Muscle of leg (tissue), 11 donors: ENCODE measurements around the gene MAP2K1. TPM values are rescaled to one million over a fixed set of nuclear protein-coding genes. Genes with fewer than 3 reads are reported as not detected.
"Not testable (repeated sequence)": the region's sequence is repeated elsewhere in the genome, so short reads cannot be mapped to it uniquely, and the experiment has no call there.

Source experiments
- DNase-seq: peaks from one replicate; pipeline ENCODE4 v3.0.0; 2013
- H3K27ac ChIP-seq: one replicate; pipeline ENCODE4 v1.5.1; 2013; ENCODE audit warnings: mild to moderate bottlenecking, low read length, control low read depth
- H3K27me3 ChIP-seq: one replicate; pipeline ENCODE4 v1.6.1; 2013; ENCODE audit warnings: low read length; ENCODE audit not compliant: control insufficient read depth, insufficient read depth
- H3K36me3 ChIP-seq: one replicate; pipeline ENCODE4 v1.6.1; 2013; ENCODE audit warnings: low read length; ENCODE audit not compliant: control insufficient read depth, insufficient read depth
- H3K4me1 ChIP-seq: one replicate; pipeline ENCODE4 v1.6.1; 2013; ENCODE audit warnings: low read length; ENCODE audit not compliant: control insufficient read depth, insufficient read depth
- H3K4me3 ChIP-seq: one replicate; pipeline ENCODE4 v1.5.1; 2013; ENCODE audit warnings: low read length, control low read depth
- H3K9me3 ChIP-seq: replicated peaks from 2 replicates; pipeline ENCODE4 v1.6.1; 2013; ENCODE audit warnings: low read depth, low read length; ENCODE audit not compliant: control insufficient read depth
- WGBS: methylation state at CpG from one replicate; pipeline ENCODE4 v1.1.5; 2013; ENCODE audit warnings: missing lambda C conversion rate; ENCODE audit not compliant: insufficient coverage; 5-methylcytosine and 5-hydroxymethylcytosine counted together
- polyA plus RNA-seq, 8 donors: library from polyadenylated mRNA; unstranded; fragments of 120-200 nt; gene quantifications; one replicate each; pipeline versions ENCODE4 v1.2.1 to v1.2.3, GENCODE V29; 2013; ENCODE audit warnings: inconsistent platforms in 1 of 8, low replicate concordance in 1 of 8; ENCODE audit not compliant: insufficient read length in 8 of 8, insufficient read depth in 1 of 8
- total RNA-seq: library from RNA; stranded (reverse); fragments of 120-200 nt; gene quantifications from one replicate; pipeline ENCODE4 v1.2.4, GENCODE V29; 2013

Gene MAP2K1
- total and polyA plus RNA-seq, 9 donors: 50.4 to 138 (median 118) TPM

DNA sequence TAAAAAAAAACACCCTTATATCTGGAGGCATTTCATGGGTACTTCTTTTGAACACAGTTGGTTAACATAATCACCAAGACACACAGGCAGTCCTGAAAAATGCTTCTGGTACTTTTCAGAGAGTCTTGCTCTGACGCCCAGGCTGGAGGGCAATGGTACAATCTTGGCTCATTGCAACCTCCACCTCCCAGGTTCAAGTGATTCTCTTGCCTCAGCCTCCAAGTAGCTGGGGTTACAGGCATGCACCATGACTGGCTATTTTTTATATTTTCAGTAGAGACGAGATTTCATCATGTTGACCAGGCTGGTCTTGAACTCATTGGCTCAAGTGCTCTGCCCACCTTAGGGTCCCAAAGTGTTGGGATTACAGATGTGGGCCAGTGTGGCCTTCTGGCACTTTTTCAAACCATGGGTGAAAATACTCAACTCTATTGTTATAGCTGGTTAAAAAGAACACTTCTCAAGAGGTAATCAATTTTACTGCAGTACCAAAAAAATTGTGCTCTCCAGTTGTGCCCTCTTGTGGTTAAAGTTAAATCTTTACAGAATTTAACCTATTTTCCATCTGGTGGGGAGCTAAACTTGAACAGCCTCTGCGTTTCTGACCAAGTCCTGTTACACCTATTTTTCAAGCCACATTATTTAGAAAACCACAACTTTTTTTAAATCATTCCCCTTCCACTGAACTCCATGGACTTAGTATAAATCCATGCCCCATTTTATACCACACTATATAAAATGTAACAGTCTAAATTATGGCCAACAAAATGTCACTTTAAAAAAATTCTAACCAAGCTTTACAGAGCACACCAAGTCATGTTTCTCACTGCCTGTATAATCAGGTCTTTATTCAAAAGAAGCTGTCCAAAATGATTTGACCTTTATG, 112.0 kb downstream of the MAP2K1 start:
- peak; percentile 68 for DNase-seq
- no peaks in the 10 kb centered on the region for H3K9me3 ChIP-seq
- no peak overlapping the region for H3K27ac ChIP-seq
- no peaks in the 10 kb centered on the region for H3K27me3 ChIP-seq
- H3K36me3 ChIP-seq: peaks cover 58% of the 10 kb centered on the region
- 50% methylated on average over 2 of the region's 3 CpGs for WGBS
- no peak overlapping the region for H3K4me3 ChIP-seq
- peaks cover 20% of the 10 kb centered on the region for H3K4me1 ChIP-seq

DNA sequence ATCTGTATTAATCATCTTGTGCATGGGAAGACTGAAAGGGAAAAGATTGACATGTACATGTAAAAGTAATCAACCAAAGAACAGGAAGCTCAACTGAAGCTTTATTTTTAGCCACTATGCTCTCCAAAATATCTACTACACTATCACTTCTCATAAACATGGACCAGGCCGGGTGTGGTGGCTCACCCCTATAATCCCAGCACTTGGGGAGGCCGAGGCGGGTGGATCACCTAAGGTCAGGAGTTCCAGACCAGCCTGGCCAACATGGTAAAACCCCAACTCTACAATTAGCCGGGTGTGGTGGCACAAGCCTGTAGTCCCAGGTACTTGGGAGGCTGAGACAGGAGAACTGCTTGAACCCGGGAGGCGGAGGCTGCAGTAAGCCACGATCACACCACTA, 113.6 kb downstream of the MAP2K1 start:
- not testable (repeated sequence) for H3K27me3 ChIP-seq, DNase-seq, H3K27ac ChIP-seq, H3K9me3 ChIP-seq, H3K4me3 ChIP-seq
- H3K36me3 ChIP-seq: peaks cover 49% of the 10 kb centered on the region
- 88% methylated on average over 3 of the region's 7 CpGs for WGBS
- peaks cover 21% of the 10 kb centered on the region for H3K4me1 ChIP-seq

DNA sequence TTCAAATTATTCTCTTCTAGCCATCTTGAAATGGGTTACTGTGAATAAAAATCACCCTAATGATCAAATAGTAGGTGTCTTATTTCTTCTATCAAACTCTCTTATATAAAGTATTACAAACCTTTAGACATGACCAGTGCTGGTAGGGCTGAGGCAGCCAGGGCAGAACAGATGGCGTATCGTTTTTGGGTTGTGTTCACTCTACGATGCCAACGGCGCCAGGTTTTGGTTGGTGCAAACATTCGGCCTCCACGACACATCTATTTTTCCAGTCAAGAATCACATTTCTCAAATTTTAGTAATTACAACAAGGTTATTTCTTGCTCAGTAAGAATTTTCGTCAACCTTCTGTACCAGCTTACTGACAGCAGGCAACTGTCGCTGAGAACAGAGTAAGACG, 115.8 kb downstream of the MAP2K1 start:
- H3K4me1 ChIP-seq: peaks cover 14% of the 10 kb centered on the region

GRCh38 chr15:66503041-66503648, 116.4 kb downstream of the MAP2K1 start:
- Histone ChIP-seq H3K36me3 (peaks cover 39% of the 10 kb centered on the region), H3K4me3 (peak overlapping the region; percentile 96), H3K4me1 (peaks cover 14% of the 10 kb centered on the region)
- WGBS: 83% methylated on average over 3 of the region's 13 CpGs
- H3K27ac ChIP-seq, H3K27me3 ChIP-seq, DNase-seq, H3K9me3 ChIP-seq: not testable (repeated sequence)

More for the DNA sequence above, 115.8 kb downstream of the MAP2K1 start:
- DNase-seq: no peak
- Histone ChIP-seq H3K27ac (no peak overlapping the region), H3K36me3 (peaks cover 41% of the 10 kb centered on the region), H3K9me3 (no peaks in the 10 kb centered on the region), H3K27me3 (no peaks in the 10 kb centered on the region), H3K4me3 (no peak overlapping the region)
- WGBS: 81% methylated on average over 7 of the region's 10 CpGs

DNA sequence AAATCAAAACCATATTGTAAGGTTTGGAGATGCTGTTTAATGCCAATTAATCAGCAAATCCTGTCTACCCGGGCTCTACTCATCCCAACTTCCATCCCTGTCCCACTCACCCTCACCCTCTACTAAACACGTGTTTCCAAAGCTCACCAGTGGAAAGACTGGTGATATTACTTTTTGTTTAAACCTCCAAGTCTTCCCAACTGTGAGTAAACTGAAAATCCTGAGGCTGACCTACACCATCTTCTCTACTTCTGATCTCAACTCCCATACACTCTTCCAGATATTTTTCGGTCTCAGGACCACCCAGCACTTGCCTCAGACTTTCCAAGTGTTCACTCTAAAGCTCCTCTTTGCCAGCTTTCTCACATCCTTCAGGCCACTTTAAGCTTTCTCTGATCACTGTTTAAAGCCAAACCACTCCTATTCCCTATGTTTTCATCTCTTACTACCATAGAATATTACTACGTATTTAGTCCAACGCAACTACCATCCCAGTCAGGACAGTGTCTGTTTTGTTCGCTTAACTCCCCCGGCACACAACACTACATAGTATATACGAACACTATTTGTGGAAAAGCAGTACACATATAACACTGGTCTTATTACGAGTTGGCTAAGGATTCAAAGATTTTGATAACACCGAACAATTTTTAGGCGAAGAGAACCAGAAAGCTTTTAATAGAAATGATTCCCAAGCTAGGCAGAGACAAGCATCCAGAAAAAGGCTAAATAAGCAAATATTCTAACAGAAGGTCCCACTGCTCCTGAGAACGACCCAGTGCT, 117.3 kb downstream of the MAP2K1 start:
- peak overlapping the region; percentile 96 for H3K4me3 ChIP-seq
- H3K36me3 ChIP-seq: peaks cover 32% of the 10 kb centered on the region
- 0% methylated on average over 2 of the region's 12 CpGs for WGBS
- H3K27ac ChIP-seq: peak overlapping the region; percentile 96
- no peaks in the 10 kb centered on the region for H3K9me3 ChIP-seq
- no peaks in the 10 kb centered on the region for H3K27me3 ChIP-seq
- peaks cover 14% of the 10 kb centered on the region for H3K4me1 ChIP-seq
- DNase-seq: no peak

DNA sequence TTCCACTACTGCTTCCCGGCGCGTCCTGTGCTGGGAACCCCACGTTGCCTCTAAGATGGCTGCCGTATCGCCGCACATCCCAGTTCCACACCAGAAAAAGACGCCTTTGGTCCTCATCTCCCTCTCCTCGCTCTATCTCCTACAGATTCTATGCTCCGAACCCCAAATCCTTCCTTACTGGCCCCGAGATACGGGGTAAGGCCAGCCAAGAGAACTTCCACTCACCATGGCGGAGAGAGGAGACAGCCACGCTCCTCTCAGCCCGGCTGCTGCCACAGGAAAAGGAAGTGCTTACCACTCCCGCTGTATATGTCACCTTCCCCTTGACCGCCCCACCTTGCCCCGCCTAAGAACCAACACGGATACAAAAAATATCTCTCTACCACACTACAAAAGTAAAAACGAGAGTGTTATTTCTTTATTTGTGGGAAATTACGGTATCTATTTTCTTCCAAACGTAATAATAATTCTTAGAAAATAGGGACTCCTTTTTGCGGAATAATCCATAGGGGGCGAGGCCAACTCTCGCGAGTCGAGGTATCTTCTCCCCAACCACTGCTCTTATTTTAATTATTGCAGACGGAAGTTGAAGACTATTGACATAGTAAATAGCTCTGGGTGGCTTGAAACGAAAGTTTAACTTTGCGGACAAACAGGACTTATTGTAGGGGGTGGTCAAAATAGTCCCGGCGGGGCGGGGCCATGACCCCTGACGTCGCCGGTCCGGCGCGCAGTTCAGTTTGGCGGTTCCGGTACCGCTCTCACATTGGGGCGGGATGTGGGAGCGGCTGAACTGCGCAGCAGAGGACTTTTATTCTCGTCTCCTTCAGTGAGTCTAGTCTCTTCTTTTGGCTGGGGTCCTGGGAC, 118.1 kb downstream of the MAP2K1 start, which contains the start of the genes RPL4 and ZWILCH:
RPL4 (minus strand) TSS at position 293 of the 867 bp plus-strand sequence; CDS start at position 228, 65 bp downstream.
ZWILCH (plus strand) TSS at position 764 of the 867 bp plus-strand sequence; CDS start at position 777, 13 bp downstream.
- peaks cover 14% of the 10 kb centered on the region for H3K4me1 ChIP-seq
- peak; percentile 93 for DNase-seq
- no peaks in the 10 kb centered on the region for H3K9me3 ChIP-seq
- H3K4me3 ChIP-seq: peak within 1 kb of the TSS; percentile 96
- H3K27ac ChIP-seq: peak within 1 kb of the TSS; percentile 96
- WGBS: 0% methylated on average over 30 of the region's 46 CpGs
- no peaks in the 10 kb centered on the region for H3K27me3 ChIP-seq
- peaks cover 27% of the 10 kb centered on the region for H3K36me3 ChIP-seq

DNA sequence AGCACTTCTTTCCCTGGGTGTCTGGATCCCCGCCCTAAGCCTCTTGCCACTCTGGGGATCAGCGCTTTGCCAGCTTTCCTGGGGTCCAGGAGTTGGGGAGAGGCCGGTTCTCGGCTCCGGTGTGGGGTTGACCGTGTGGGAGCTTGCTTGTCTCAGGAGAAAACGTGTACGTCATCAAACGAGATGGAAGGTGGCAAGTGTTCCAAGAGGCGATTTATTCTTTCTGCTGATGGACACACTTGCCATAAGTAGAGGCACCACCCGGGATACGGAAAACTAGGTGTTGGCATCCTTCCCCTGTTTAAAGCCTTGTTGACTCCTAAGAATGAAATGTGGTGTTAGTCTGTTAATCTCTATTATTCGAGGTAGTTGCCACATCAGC, 118.7 kb downstream of the MAP2K1 start:
- 1% methylated on average over 11 of the region's 13 CpGs for WGBS
- no peak for DNase-seq
- no peaks in the 10 kb centered on the region for H3K27me3 ChIP-seq
- peak overlapping the region; percentile 96 for H3K27ac ChIP-seq
- peaks cover 14% of the 10 kb centered on the region for H3K4me1 ChIP-seq
- peak overlapping the region; percentile 96 for H3K4me3 ChIP-seq
- peaks cover 22% of the 10 kb centered on the region for H3K36me3 ChIP-seq
- H3K9me3 ChIP-seq: no peaks in the 10 kb centered on the region

GRCh38 chr15:66505818-66506217, 119.1 kb downstream of the MAP2K1 start:
- DNase-seq: no peak
- Histone ChIP-seq H3K27me3 (no peaks in the 10 kb centered on the region), H3K9me3 (no peaks in the 10 kb centered on the region), H3K27ac (no peak overlapping the region), H3K4me1 (peaks cover 14% of the 10 kb centered on the region), H3K4me3 (peak overlapping the region; percentile 96), H3K36me3 (peaks cover 18% of the 10 kb centered on the region)
- WGBS: no CpG with 5 or more reads among the region's 4 CpGs

DNA sequence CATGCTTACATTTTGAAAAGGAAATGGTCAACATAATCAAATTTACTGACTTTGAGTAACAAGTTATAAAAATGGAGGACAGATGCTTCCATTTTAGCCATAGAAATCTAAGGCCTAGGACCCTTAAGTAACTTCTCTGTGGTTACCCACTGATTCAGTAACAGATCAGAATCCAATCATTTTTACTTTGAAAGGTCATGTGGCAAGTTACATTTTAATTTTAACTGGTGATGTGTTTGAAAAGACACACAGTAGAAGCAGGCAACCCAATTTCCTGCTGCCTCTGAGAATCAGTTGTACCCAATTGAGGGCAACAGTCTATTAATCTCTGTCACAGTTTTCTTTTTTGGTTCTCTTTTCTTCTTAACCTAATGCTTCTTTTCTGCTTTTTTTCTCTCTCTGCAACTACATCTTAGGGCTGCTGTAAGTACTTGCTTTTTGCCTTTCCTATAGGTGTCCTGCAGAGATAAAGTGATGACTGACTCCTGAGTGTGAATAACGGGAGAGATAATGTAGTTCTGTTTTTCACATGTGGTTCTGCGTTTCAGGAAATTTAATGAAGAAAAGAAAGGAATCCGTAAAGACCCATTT, 121.7 kb downstream of the MAP2K1 start:
- H3K4me1 ChIP-seq: peaks cover 5% of the 10 kb centered on the region
- H3K36me3 ChIP-seq: no peaks in the 10 kb centered on the region
- WGBS: no CpG with 5 or more reads among the region's 3 CpGs
- no peaks in the 10 kb centered on the region for H3K27me3 ChIP-seq
- DNase-seq: no peak
- no peak overlapping the region for H3K4me3 ChIP-seq
- H3K9me3 ChIP-seq: no peaks in the 10 kb centered on the region
- no peak overlapping the region for H3K27ac ChIP-seq
